HL-60 (cell line): ENCODE measurements around the gene ALDH2.
"Not testable (repeated sequence)": the region's sequence is repeated elsewhere in the genome, so short reads cannot be mapped to it uniquely, and the experiment has no call there.

Experiments
- DNase-seq, 2 experiments: peaks; one replicate each; pipeline ENCODE4 v3.0.0-alpha.2; 2010 to 2020; ENCODE audit warnings: low read depth in 1 of 2, low spot score in 1 of 2
- H3K27ac ChIP-seq: fragments of 250-450 bp; sonication (Bioruptor Pico); replicated peaks from 2 replicates; pipeline ENCODE4 v1.5.1; 2020; ENCODE audit warnings: mild to moderate bottlenecking, moderate library complexity
- H3K27me3 ChIP-seq: fragments of 250-450 bp; sonication (Bioruptor Pico); 2 replicates; pipeline ENCODE4 v1.5.1; 2021; ENCODE audit warnings: mild to moderate bottlenecking, moderate library complexity; ENCODE audit not compliant: insufficient read depth, poor library complexity, severe bottlenecking
- H3K4me3 ChIP-seq: replicated peaks from 2 replicates; pipeline ENCODE4 v1.5.1; 2011; ENCODE audit warnings: mild to moderate bottlenecking, control low read depth, low read length; ENCODE audit not compliant: insufficient read depth
- GABPA ChIP-seq: IDR thresholded peaks from 2 replicates; pipeline ENCODE4 v1.6.1; 2012; ENCODE audit warnings: low read depth
- POLR2AphosphoS5 ChIP-seq: IDR thresholded peaks from 2 replicates; pipeline ENCODE4 v1.6.1; 2012; ENCODE audit warnings: low read depth
- REST ChIP-seq: IDR thresholded peaks from 2 replicates; pipeline ENCODE4 v1.6.1; 2012; ENCODE audit warnings: low read depth; ENCODE audit not compliant: insufficient replicate concordance
- SPI1 ChIP-seq: IDR thresholded peaks from 2 replicates; pipeline ENCODE4 v1.6.1; 2012; ENCODE audit warnings: low read depth, mild to moderate bottlenecking, borderline replicate concordance
- TF ChIP-seq, protein P1 (sequence below): IDR thresholded peaks from one replicate; pipeline ENCODE4 v1.5.1; 2011; ENCODE audit warnings: low read length, control low read depth, inconsistent platforms; ENCODE audit not compliant: insufficient read depth

Gene ALDH2

GRCh38 chr12:111759991-111760390 lies 6.7 kb upstream of the ALDH2 start:
- Histone ChIP-seq H3K27ac (no peak overlapping the region), H3K4me3 (no peak overlapping the region), H3K27me3 (no peaks in the 10 kb centered on the region)
- no peak for DNase-seq
- TF ChIP-seq, protein P1, sequence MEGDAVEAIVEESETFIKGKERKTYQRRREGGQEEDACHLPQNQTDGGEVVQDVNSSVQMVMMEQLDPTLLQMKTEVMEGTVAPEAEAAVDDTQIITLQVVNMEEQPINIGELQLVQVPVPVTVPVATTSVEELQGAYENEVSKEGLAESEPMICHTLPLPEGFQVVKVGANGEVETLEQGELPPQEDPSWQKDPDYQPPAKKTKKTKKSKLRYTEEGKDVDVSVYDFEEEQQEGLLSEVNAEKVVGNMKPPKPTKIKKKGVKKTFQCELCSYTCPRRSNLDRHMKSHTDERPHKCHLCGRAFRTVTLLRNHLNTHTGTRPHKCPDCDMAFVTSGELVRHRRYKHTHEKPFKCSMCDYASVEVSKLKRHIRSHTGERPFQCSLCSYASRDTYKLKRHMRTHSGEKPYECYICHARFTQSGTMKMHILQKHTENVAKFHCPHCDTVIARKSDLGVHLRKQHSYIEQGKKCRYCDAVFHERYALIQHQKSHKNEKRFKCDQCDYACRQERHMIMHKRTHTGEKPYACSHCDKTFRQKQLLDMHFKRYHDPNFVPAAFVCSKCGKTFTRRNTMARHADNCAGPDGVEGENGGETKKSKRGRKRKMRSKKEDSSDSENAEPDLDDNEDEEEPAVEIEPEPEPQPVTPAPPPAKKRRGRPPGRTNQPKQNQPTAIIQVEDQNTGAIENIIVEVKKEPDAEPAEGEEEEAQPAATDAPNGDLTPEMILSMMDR, result no peak
- TF ChIP-seq GABPA (no peak), REST (no peak), SPI1 (no peak), POLR2AphosphoS5 (no peak)

- no peak overlapping the region for H3K27ac ChIP-seq
- DNase-seq, result no peak
Observed at GRCh38 chr12:111761099-111761498, 5.6 kb upstream of the ALDH2 start.

DNA sequence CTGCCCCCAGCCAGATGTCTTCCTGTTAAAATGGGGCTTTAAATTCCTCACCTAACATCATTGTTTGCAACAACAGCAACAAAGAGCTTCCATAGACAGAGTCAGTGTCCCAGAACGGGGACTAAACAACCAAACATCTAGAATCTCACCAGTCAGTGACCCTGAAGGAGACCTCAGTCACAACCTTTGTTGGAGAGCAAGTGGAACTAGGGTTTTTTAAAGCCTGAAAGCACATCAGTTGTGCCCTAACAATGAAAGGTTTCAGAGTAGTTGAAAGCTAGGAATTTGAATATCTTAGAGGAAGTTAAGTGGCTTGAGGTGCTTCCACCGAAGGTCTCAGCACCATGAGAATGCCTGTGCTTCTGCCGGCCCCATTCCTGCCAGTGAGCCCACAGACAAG lies 5.0 kb upstream of the ALDH2 start:
- no peak for DNase-seq
- Histone ChIP-seq H3K4me3 (no peak overlapping the region), H3K27me3 (no peaks in the 10 kb centered on the region), H3K27ac (no peak overlapping the region)
- TF ChIP-seq SPI1 (no peak), POLR2AphosphoS5 (no peak), GABPA (no peak), REST (no peak)
- TF ChIP-seq, protein P1, result no peak

More at GRCh38 chr12:111761099-111761498, 5.6 kb upstream of the ALDH2 start:
- no peak overlapping the region for H3K4me3 ChIP-seq
- no peak for TF ChIP-seq POLR2AphosphoS5
- no peak for TF ChIP-seq REST
- TF ChIP-seq GABPA, result no peak
- no peak for TF ChIP-seq SPI1
- TF ChIP-seq, protein P1, result no peak
- H3K27me3 ChIP-seq, result no peaks in the 10 kb centered on the region

DNA sequence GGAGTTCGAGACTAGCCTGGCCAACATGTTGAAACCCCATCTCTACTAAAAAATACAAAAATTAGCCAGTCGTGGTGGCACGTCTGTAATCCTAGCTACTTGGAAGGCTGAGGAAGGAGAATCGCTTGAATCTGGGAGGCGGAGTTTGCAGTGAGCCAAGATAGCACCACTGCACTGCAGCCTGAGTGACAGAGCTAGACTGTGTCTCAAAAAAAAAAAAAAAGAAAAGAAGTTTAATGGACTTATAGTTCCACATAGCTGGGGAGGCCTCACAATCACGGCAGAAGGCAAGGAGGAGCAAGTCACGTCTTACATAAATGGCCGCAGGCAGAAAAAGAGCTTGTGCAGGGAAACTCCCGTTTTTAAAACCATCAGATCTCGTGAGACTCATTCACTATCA lies 3.2 kb upstream of the ALDH2 start:
- H3K27me3 ChIP-seq, DNase-seq, H3K4me3 ChIP-seq, H3K27ac ChIP-seq: not testable (repeated sequence)
